ENCODE results near the gene ZNF536.
"Not testable (repeated sequence)": the region's sequence is repeated elsewhere in the genome, so short reads cannot be mapped to it uniquely, and the experiment has no call there.

Gene ZNF536

DNA sequence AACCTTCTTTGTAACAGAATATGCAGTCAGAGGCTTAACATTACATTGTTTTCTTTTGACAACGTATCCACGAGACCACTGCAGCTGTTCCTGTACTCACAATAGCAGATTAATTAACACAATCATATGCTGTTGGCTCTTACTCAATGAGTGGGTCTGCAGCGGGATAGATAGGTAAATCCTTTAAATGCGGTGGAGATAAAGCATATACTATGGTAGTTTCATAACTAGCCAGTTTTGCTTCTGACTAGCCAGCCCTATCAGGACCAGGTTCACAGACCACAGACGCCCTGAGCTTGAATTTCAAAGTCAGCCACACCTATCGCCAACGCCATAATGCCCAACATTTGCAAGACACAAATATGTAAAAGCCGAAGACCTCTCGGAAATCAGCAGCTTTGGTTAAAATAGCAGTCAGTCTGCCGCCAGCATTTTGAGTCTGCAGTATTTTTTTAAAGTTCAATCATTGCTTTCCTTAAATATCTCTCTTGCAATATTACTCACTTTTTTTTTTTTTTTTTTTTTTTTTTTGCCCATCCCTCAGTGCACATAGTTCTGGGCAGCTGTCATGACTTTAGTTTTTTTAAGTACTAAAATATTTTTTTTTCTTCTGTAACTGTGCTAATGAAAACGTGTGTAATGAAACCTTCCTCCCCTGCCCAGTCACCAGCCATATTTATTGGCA, 120.5 kb downstream of the ZNF536 start:
- H3K27ac ChIP-seq = no peak overlapping the region
- ChIA-PET POLR2A (ENCODE audit: low non-redundant PET) (no interaction called here), CTCF (interaction anchor here (0.6 kb wide), 1 partner anchor 1628 kb away, joined by 3 read pairs; no protein-coding TSS in a partner anchor)
- TF ChIP-seq, protein P1, sequence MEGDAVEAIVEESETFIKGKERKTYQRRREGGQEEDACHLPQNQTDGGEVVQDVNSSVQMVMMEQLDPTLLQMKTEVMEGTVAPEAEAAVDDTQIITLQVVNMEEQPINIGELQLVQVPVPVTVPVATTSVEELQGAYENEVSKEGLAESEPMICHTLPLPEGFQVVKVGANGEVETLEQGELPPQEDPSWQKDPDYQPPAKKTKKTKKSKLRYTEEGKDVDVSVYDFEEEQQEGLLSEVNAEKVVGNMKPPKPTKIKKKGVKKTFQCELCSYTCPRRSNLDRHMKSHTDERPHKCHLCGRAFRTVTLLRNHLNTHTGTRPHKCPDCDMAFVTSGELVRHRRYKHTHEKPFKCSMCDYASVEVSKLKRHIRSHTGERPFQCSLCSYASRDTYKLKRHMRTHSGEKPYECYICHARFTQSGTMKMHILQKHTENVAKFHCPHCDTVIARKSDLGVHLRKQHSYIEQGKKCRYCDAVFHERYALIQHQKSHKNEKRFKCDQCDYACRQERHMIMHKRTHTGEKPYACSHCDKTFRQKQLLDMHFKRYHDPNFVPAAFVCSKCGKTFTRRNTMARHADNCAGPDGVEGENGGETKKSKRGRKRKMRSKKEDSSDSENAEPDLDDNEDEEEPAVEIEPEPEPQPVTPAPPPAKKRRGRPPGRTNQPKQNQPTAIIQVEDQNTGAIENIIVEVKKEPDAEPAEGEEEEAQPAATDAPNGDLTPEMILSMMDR (conservative IDR thresholded peaks at IDR 0.05; ENCODE audit: low read depth) = no peak
- DNase-seq (ENCODE audit: low spot score) = no peak

DNA sequence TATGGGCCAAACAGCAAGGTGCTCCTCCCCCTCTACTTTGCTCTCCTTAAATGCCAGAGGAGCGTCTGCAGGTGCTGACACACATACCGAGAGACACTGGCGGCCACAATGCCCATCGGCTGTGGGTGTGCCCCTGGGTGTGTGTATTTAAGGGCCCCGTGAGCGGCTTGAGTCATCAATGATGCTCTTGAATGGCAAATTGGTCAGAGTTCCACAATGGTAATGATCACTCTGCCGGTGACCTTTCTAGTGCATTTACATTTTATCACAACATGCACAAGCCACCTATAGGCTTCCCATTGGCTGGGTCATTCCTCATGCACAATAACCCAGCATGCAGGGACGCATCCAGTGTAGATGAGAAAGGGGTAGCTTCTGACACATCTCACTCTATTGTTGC, 124.8 kb downstream of the ZNF536 start:
- ChIA-PET CTCF (no interaction called here), POLR2A (ENCODE audit: low non-redundant PET) (no interaction called here)
- TF ChIP-seq, protein P1 (conservative IDR thresholded peaks at IDR 0.05; ENCODE audit: low read depth) = no peak
- H3K27ac ChIP-seq = no peak overlapping the region
- no peak for DNase-seq (ENCODE audit: low spot score)

DNA sequence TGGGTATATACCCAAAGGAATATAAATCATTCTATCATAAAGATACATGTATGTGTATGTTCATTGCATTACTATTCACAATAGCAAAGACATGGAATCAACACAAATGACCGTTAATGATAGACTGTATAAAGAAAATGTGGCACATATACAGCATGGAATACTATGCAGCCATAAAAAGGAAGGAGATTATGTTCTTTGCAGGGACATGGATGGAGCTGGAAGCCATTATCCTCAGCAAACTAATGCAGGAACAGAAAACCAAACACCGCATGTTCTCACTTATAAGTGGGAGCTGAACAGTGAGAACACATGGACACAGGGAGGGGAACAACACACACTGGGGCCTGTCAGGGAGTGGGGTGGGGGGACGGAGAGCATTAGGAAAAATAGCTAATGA, 125.9 kb downstream of the ZNF536 start:
- DNase-seq (ENCODE audit: low spot score); POLR2A ChIA-PET (ENCODE audit: low non-redundant PET); H3K27ac ChIP-seq; CTCF ChIA-PET: not testable (repeated sequence)

DNA sequence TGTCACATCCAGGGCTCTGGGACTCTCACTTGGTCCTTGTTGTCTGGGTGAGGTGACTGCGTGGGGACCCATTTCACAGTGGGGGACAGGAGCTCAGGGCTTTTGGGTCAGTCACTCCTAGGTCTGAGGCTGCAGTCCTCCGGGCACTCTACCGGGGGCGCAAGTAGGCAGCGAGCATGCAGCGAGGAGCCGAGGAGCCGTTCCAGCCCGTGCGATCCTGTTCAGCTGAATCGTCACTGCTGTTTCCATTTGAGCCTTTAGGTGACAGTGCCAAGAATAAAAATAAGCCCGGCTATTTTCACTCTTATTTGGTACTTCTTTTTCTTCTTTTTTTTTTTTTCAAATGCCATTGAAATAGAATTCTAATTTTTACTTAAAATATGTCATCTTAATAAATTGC, 126.5 kb downstream of the ZNF536 start:
- ChIA-PET CTCF (no interaction called here), POLR2A (ENCODE audit: low non-redundant PET) (no interaction called here)
- TF ChIP-seq, protein P1 (conservative IDR thresholded peaks at IDR 0.05; ENCODE audit: low read depth) = no peak
- H3K27ac ChIP-seq = no peak overlapping the region
- DNase-seq (ENCODE audit: low spot score) = no peak

DNA sequence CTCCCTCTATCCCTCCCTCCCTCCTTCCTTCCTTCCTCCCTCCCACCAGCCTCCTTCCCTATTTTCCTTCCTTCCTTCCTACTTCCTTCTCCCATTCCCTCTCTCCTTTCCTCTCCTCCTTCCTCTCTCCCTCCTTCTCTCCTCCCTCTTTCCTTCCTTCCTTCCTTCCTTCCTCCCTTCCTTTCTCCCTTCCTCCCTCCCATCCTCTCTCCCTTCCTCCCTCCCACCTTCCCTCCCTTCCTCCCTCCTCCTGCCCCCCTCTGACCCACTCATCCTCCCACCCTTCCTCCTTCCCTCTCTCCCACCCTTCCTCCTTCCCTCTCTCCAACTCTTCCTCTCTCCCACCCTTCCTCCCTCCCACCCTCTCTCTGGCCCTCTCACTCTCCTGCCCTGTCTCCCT, 132.1 kb downstream of the ZNF536 start:
- DNase-seq (ENCODE audit: low spot score) = no peak
- ChIA-PET POLR2A (ENCODE audit: low non-redundant PET) (no interaction called here), CTCF (no interaction called here)
- TF ChIP-seq, protein P1 (conservative IDR thresholded peaks at IDR 0.05; ENCODE audit: low read depth) = no peak
- H3K27ac ChIP-seq = no peak overlapping the region

DNA sequence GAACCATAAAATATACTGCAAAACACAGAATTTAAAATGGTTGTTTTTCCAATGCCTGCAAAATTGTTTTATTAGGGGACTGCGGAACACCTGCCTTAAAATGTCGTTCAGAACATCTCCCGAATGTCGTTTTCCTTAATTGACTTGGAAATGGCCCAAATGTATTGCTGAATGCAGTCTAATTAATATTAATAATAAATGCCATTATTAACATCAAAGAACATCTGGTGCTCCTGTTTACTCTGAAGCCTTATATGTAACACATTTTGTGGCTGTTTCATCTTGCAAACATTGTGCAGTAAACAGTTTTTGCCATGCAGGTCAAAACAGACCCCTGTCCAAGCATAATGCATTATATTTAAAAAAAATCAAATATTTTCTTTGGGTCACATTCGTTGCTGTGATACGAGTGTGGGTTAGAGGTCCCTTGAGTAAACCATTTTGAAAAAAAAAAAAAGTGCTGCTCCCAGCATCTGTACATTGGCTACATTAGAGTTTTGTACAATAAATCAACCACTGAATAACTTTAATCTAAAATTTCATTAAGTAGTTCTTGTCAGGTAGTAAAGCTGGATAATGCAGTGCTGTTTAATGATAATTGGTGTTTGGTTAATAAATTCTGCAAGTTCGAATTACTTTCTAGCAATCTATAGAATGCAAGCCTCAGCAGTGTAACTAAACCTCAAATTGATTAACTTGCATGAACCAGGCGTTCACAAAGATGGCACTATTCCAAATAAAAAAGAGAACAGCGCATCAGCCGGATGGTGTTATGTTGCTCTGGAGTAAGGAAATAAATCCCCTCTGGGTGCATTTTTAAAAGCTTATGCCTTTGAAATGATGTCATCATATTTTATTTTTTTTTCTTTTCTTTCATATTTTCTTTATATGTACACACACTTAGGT, 140.2 kb downstream of the ZNF536 start:
- no peak for DNase-seq (ENCODE audit: low spot score)
- TF ChIP-seq, protein P1 (conservative IDR thresholded peaks at IDR 0.05; ENCODE audit: low read depth) = no peak
- no peak overlapping the region for H3K27ac ChIP-seq
- ChIA-PET CTCF (no interaction called here), POLR2A (ENCODE audit: low non-redundant PET) (no interaction called here)

DNA sequence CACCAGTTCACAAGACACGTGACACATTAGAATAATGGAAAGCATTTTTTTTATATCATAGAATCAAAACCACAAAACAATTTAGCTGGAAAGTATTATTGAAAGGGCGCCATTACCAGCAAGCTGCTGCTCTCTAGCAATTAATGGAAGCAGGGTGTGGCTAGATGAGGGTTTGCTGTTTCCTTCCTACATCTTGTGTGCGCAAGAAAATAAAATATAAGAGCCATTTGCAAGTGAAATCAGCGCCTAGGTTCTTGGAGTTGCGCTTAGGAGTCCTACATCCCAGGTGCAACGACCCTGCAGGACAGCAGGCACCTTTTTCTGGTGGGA, 140.9 kb downstream of the ZNF536 start:
- TF ChIP-seq, protein P1 (conservative IDR thresholded peaks at IDR 0.05; ENCODE audit: low read depth) = no peak
- no peak overlapping the region for H3K27ac ChIP-seq
- CTCF ChIA-PET = interaction anchor here (0.6 kb wide), 1 partner anchor 8 kb away, joined by 3 read pairs; no protein-coding TSS in a partner anchor
- no peak for DNase-seq (ENCODE audit: low spot score)
- POLR2A ChIA-PET (ENCODE audit: low non-redundant PET) = no interaction called here

Measured in RWPE1 (cell line).